HG02938 (cell line): Measurements from ENCODE around the gene IL26.
A peak's percentile ranks its signal among the peaks of the same experiment; 100 is the strongest.
"Not testable (repeated sequence)": the region's sequence is repeated elsewhere in the genome, so short reads cannot be mapped to it uniquely, and the experiment has no call there.

ENCODE experiments used
- ATAC-seq: cut with Tn5 transposase; IDR thresholded peaks from one replicate; pipeline ENCODE4 v1.9.1; 2021; ENCODE audit warnings: mild to moderate bottlenecking, moderate library complexity; ENCODE audit not compliant: unreplicated experiment

IL26 gene

GRCh38 chr12:68240079-68240478 lies 14.5 kb upstream of the IL26 start:
- ATAC-seq = no peak

- no peak for ATAC-seq
These were observed 13.8 kb upstream of the IL26 start for GRCh38 chr12:68239309-68239982.

- no peak for ATAC-seq
These were observed 12.0 kb upstream of the IL26 start for GRCh38 chr12:68237619-68238018.

GRCh38 chr12:68237078-68237477 lies 11.5 kb upstream of the IL26 start:
- peak; percentile 2 for ATAC-seq

GRCh38 chr12:68236421-68237059 lies 10.9 kb upstream of the IL26 start:
- peak; percentile 70 for ATAC-seq

GRCh38 chr12:68235576-68235975 lies 10.0 kb upstream of the IL26 start:
- no peak for ATAC-seq

- no peak for ATAC-seq
These were observed 8.5 kb upstream of the IL26 start for GRCh38 chr12:68234140-68234539.

GRCh38 chr12:68233498-68233897 lies 7.9 kb upstream of the IL26 start:
- ATAC-seq = no peak

- ATAC-seq = no peak
These were observed 6.1 kb upstream of the IL26 start for GRCh38 chr12:68231691-68232090.

- no peak for ATAC-seq
These were observed 5.6 kb upstream of the IL26 start for GRCh38 chr12:68231229-68231628.

GRCh38 chr12:68229956-68230355 lies 4.3 kb upstream of the IL26 start:
- ATAC-seq = no peak

GRCh38 chr12:68227356-68227755 lies 1.7 kb upstream of the IL26 start:
- ATAC-seq = no peak

GRCh38 chr12:68224613-68225285 lies 861 bp downstream of the IL26 start:
- no peak for ATAC-seq

GRCh38 chr12:68223067-68223747 lies 2.4 kb downstream of the IL26 start:
- ATAC-seq = peak; percentile 95

GRCh38 chr12:68222326-68222725 lies 3.3 kb downstream of the IL26 start:
- ATAC-seq = no peak

- no peak for ATAC-seq
These were observed 4.1 kb downstream of the IL26 start for GRCh38 chr12:68221497-68221896.

GRCh38 chr12:68210875-68211274 lies 14.7 kb downstream of the IL26 start:
- ATAC-seq = no peak

- not testable (repeated sequence) for ATAC-seq
These were observed 16.4 kb downstream of the IL26 start for GRCh38 chr12:68209048-68209728.

GRCh38 chr12:68207276-68207675 lies 18.3 kb downstream of the IL26 start:
- ATAC-seq = no peak

- no peak for ATAC-seq
These were observed 19.2 kb downstream of the IL26 start for GRCh38 chr12:68206446-68206845.

- ATAC-seq = no peak
These were observed 22.1 kb downstream of the IL26 start for GRCh38 chr12:68203460-68203875.
